Stimulated activated naive CD4-positive, alpha-beta T cell (primary cell): ENCODE measurements around the gene PPOX.

Experiments used
- DNase-seq, 6 experiments: peaks; one replicate each; lab custom pipeline; 2025; lab: John Stamatoyannopoulos, UW

The PPOX gene

DNA sequence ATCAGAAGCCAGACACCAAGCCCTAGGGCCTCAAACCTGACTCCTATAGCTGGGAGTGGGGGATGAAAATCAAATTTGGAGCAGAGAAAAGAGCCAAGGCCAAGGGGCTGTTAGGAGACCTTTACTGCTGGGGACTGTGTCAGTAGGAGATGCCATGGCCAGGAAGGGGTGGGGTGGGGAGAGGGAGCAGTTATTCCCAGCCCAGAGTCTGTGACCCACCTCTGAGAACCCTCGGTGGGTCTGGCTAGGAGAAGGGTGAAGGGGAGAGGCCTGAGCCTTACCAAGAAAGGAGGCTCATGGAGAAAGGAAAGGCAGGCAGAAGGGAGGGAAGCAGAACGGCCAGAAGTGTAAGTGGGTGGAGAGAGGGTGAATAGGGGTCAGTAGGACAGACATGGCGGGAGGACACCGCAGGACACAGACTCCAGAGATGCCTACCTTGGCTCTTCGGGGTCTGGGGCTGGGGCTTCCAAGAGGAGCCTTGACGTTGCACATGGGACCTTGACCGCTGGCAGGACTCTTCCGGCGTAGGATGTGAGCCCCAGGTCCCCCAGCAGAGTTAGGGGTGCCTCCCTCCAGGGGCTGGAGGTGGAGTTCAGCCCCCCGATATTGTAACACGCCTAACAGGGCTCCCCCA, 31.5 kb downstream of the PPOX start:
- no peak for DNase-seq

DNA sequence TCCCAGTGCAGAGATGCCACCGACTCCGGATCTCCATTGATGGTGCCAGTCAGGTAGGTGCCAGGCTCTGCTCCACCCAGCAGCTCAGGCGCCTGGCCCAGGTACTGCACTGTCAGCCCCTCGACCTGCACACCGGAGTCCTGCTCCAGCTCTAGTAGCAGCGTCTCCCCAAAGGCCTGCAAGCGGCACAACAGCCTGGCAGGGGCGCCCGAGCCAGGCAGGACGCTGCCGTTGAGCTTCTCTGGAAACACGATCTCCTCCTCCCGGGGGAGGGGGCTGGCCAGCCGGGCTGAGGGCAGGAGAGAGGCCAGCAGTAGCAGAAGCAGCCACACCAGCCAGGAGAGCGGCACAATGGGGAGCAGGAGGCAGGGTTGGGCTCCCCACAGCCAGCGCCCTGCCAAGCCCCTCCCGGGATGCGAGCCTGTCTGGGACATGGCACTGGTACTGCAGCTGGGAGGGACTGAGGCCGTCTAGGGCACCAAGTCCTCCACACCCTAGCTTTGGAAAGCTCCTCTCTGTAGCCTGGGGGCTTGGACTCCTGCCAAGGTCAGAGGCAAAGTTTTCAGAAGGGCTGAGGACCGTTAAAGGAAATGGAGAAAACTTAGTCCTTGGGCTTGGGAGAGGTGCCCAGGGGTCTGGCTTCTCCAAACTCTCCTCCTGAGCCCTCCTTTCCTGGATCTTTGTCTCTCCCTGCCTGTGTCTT, 32.1 kb downstream of the PPOX start:
- DNase-seq: no peak

DNA sequence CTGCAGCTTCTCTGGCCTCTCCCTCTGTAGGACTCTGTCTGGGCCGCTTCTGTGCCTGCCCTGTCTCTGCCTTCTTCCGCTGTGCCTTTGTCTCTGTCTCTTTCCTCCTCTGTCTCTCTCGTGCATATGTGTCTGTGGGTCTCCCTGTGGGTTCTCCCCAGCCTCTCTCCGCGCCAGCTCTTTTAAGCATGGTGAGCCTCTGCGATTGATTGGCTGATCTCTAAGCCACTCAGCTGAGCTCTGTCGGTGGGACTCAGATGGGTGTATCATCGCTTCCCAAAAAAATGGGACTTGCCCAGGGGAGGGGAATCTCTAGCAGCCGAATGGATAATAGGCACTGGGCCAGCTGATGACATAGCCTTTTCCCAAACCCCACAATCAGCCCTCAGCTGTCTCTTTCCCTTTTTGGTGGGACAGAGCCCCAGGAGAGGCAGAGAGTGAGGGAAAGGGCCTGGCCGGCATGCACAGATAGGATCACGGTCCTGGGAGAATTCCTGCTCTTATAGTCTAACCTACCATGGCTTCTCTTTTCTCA, 32.7 kb downstream of the PPOX start, which contains the start of gene ADAMTS4:
Gene ADAMTS4 (minus strand): TSS at position 158 of the 535 bp plus-strand sequence. CDS start 427 bp downstream, outside the sequence.
- no peak for DNase-seq

DNA sequence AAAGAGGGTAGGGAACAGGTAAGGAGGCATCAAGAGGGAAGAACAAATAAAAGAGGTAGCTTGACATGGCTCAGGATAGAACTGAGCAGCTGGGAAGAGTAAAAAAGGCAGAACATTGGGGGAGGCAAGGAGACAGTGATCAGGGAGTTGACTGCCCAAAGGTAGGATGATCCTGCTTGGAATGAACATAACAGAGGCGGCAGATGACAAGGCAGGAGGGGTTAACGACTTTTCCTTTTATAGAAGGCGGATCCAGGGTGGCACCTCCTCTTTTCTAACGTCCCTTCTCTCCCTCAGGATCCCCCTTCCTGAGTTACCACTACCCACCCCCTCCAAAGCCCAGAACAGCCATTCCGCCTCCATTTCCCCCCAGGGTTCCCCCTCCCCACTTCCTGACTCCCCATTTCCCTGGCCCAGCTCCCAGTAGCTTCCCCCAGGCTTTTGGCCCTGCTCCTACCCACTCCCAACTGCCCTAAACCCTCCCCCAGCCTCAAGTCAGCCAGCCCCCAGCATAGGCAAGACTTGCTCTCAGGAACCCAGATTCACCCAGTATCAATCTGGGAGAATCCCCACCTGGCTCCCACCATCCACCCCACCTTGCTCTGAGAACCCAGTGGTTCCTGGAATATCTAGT, 33.4 kb downstream of the PPOX start:
- no peak for DNase-seq

DNA sequence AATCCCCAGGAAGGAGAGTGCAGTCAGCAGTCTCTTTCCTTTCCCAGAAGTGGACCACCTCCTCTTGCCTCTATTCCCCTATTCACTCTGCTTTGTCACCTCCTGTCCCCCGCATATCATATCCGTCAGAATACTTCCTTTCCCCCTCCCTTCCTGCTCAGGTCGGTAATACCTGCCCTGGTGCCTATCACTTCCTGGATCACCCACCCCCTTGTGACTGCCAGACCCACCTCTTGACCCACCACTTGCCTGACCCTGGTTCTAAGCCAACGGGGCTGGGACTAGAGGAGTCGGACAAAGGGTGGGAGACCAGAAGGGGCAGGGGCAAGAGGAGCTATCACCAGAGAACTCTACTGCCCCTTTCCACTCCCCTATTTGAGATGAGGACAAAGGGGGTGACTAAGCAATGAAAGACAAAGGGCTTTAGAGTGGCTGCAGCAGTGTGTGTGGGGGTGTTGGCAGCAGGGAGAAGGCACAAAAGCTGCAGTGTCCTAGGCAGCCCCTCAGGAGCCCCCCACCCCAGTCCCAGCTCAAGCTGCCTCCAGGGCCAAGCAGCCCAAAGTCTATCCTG, 34.3 kb downstream of the PPOX start:
- peak in 1 of 6 experiments; percentile 24 for DNase-seq

DNA sequence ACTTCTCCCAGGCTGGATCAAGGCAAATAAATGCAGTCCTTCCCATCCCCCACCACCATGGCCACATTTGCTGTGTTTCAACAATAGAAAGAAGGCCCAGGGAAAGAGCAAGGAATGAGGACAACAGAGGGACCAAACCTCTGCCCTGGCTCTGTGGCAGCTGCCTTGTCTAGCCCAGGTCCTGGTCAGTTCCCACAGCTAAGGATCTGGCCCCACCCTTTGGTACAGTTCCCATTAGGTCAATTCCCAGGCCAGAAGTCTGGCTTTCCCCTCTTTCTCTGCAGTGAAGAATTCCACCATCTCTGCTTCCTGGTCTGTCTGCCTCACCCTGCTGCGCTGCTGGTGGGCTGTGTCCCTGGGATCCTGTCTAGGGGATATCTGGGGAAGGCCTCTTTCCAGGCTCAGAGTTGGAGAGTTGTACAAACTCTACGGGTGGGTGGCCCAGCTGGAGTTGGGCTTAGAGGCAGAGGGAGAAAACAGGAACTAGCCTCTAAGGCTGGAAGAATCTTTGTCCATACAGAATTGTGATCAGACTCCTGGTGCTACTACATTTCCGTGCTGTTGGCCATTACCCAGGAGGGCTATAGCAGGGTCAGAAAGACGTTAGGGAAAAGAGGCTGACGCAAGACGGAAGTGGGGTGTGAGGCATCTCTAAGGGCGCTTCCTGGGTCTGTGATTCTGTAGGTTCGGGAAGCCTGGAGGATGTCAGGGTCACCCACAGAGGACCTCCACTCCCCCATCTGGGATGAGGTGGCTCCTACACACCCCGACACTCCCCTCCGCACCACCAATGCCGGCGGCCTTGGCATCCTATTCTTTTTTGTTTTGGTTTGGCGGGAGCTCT, 35.0 kb downstream of the PPOX start:
- DNase-seq: no peak

DNA sequence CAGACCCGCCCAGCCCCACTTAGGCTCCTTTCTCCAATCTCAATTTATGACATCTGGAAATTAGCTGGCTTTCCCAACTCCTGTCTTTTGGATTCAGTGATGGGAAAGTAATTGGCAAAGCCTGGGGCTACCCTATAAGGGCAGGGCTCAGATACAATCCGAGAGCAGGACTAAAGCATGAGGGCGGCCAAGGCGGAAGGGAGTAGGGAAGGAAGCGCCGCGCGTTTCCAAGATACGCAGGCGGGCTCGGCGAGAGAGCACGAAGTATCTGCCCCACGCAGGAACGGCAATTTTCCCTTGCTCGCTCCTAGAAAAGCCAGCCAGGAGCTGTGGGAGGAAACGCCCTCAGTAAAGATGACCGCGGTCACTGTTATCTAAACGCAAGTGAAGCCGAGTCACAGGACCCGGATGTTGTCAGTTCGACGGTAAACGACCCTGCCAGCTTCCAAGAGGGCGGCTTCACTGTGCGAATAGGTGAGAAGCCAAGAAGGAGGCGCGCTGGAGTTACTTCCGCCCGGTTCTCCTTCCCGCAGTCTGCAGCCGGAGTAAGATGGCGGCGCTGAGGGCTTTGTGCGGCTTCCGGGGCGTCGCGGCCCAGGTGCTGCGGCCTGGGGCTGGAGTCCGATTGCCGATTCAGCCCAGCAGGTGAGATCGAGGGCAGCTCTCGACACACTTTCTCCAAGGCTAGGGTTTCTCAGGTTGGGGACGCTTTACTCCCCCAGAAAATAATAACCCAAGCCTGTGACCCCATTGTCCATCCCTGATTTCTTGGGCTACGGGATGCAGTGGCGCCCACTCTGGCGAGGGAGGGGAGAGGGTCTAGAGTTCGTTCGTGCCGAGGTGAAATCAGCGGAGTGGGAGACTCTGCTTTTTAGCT, 35.8 kb downstream of the PPOX start, which contains the start of gene NDUFS2:
Gene NDUFS2 (plus strand): TSS at position 532 of the 877 bp plus-strand sequence. CDS start 19 bp downstream, at position 551.
- DNase-seq: peak; percentile 85 to 95 (median 93)

DNA sequence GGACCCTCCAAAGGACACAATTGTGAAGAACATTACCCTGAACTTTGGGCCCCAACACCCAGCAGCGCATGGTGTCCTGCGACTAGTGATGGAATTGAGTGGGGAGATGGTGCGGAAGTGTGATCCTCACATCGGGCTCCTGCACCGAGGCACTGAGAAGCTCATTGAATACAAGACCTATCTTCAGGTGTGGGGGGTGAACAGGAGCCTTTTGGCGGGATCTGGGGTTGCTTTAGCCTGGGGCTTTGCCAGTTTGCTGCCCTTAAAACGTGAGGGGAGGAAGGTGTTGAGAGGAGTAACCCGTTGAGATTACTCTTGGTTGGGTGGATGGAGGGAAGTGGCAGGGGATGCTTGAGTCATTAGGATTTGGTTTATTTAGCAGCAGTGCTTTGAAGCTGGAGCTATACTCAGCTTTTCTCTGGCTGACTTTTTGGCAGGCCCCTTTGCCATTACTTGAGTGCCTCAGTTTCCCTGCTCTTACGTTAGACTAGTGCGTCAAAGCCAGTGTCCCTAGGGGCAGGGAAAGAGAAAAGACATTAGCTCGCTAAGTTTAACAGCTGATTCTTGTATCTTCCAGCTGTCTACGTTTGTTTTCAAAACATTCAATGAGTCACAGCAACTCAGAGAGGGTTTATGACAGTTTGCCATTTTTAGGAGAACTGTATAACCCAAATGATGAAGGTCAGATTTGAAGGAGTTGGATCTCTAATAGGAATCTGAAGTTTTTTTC, 40.4 kb downstream of the PPOX start:
- no peak for DNase-seq

DNA sequence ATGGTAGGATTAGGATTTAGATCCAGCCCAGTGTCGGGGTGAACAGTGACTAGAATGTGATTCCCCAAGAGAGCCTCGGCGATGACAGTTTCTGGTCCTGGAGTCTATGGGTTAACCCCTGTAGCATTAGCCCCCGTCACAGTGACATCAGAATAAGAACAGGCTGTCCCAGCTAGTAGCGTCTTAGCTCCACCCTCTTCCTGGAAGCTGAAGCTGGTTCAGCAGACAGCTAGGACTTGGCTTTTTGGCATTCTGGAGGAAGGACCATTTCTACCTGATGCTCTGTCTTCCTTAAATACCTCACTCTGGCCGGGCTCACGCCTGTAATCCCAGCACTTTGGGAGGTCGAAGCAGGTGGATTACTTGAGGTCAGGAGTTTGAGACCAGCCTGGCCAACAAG, 40.9 kb downstream of the PPOX start:
- DNase-seq: no peak

DNA sequence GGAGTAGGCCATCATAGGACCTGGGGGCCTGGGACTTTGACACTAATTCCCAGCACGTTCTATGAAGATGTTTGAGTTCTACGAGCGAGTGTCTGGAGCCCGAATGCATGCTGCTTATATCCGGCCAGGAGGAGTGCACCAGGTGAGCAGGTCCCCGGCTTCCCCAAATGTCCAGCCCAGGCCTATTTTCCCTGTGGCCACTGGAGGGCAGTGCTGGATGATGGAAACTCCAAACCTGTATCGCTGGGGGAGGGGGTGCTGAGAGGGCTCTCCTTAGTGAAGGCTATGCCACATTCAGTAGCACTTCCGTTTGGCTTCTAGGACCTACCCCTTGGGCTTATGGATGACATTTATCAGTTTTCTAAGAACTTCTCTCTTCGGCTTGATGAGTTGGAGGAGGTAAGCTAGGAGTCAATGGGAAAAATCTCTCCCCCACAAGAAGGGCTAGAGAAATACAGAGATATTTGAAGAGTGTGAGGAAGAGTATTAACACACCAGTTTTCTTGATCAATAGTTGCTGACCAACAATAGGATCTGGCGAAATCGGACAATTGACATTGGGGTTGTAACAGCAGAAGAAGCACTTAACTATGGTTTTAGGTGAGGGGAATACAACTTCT, 43.7 kb downstream of the PPOX start:
- DNase-seq: peak; percentile 50 to 76 (median 72)

DNA sequence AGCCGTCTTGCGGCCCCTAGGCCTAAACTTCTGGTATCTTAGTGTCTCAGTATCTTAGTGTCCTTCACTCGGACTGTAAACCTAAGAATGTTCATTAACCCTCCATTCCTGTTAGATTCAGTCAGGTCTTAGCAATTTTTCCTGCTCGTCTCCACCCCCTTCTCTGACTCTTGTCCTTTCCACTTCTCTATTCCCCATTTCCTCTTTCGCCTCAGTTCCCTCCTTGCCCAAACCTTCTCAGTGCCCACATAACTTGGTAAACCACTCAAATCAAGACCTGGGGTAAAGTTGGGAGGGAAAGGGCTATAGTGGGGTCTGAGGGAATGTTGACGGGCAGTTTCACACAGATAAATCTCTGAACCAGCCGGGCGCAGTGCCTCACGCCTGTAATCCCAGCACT, 48.1 kb downstream of the PPOX start:
- no peak for DNase-seq

DNA sequence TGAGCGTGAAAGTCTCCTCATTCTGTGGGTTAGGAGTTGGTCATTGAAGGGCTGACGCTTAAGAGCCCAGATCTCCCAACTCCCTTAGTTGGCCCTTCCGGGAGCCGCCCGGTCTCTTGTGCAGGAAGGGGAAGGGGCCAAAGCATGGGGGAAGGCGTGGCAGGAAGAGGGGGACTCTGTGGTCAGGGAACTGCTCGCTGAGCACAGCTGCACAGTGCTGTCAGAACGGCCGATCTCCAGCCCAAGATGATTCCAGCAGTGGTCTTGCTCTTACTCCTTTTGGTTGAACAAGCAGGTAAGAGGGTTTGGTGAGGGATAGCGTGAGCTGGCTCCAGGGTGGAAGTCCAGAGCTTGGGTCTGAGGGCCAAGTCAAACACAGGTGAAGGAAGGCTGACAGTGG, 48.9 kb downstream of the PPOX start, which contains the start of gene FCER1G:
Gene FCER1G (plus strand): TSS at position 220 of the 400 bp plus-strand sequence. CDS start 27 bp downstream, at position 247.
- no peak for DNase-seq

DNA sequence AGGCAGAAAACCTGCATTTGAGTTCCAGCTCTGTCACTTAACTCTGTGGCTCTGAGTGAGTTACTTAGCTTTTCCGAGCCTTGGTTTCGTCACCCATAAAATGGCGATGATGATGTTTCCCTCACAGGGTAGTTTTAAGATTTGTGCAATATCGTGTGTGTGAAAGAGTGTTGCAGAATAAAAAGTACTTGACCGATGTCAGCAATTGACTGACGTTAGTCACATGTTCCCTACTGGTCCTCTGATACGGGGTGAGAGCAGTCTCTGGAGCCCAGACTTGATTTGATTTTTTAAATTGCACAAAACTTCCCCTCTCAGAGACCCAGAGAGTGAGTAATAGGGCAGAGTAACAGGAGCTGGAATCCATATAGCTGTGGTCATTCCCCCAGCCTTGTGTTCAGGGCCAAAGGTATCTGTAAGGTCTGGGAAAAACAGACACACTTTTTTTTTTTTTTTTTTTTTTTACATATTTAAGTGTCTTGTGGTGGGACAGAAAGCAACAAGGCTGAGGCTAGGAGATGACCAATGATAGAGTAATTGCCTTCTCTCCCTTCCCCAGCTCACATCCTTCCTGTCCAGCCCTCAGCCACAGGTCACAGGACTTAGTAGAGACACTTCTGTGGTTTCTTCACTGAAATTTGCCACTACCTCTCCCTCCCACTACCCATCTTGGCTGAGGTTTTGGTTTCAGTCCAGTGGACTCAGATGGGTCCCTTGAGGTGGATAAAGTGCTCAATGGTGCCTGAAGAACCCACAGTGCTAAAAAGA, 50.9 kb downstream of the PPOX start:
- DNase-seq: no peak

DNA sequence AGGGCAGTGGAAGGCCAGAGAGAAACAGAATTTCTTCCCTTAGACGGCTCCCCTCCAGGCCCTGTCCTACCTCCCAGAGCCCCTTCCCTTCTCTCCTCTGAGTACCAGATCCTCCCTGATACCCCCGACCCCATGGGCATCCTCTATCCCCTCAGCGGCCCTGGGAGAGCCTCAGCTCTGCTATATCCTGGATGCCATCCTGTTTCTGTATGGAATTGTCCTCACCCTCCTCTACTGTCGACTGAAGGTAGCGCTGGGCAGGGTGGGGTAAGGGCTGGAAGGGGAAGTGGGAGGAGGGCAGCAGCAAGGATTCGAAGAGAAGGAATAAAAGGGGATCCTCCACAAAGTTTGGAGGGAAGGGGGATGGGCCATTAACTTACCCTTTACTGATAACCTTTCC, 51.6 kb downstream of the PPOX start:
- DNase-seq: no peak

DNA sequence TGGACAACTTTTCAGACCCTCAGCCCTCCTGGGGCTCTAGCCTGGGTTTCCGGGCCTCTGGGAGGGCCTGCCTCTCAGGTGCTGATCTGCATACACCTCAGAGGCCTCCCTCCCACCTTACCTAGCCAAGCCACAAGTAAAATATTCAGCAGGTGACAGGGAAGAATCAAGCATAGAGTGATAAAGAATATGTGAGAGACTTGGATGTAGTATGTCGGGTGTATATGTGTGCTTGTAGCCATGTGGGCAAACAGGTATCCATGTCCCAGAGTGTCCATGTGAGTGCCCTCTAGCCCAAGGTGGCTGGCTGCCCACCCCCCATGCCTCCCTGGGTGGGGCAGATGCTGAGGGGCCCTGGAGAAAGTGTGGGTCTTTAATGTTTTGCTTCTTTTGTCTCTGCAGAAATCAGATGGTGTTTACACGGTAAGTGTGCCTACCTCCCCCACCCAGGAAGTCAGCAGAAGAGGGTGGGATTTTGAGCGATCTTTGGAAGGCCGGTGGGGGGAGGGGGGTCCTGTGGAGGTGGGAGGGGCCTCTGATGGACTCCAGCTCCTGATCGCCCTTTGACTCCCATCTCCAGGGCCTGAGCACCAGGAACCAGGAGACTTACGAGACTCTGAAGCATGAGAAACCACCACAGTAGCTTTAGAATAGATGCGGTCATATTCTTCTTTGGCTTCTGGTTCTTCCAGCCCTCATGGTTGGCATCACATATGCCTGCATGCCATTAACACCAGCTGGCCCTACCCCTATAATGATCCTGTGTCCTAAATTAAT, 52.3 kb downstream of the PPOX start:
- peak in 4 of 6 experiments; percentile 18 to 75 (median 54) for DNase-seq

DNA sequence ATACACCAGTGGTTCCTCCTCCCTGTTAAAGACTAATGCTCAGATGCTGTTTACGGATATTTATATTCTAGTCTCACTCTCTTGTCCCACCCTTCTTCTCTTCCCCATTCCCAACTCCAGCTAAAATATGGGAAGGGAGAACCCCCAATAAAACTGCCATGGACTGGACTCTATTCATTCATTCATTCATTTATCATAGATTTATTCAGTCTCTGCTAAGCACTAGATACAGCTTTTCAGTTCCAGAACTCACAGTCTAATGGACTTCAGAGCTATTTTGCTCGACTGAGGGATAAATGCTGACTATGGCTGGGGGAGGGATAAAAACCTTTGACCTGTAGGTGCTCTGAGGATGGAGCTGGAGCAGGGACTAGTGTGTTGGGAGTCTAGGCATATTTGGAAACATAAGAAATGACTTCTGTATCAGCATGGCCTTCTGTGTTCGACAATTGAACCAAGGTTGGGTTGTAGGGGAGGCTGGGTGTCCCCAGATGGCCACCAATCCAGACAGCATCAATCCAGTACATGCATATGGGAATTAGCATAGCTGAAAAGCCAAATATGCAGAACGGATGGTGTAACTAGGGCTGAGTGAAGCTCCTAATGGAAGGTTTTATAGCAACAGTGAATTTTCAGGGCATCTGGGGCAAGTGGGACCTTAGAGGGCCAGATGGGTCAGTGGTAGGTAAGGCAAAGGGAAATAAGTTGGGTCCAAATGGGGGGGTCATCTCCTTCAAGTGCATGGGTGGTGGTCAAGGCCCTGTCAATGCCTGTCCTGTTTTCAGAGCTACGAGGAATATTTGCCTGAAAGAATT, 53.1 kb downstream of the PPOX start:
- DNase-seq: no peak

DNA sequence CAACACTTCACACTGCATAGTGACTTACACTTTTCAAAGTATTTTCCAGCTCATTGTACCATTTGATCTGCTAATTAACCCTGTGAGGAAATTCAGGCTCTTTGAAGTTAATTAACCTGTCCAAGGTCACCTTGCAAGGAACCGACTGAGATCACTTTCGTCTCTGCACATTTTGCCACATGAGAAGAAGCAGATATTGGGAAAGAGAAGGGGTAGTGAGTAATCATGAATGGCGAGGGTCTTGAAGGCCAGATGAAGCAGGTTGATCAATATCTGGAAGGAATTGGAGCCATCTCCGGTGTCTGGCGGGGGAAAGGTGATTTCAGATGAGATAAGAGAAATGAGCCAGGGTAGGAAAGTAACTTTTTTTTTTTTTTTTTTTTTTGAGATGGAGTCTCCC, 53.8 kb downstream of the PPOX start:
- DNase-seq: no peak
